HG03432 (cell line): ENCODE measurements around the gene LIME1.

Experiments
- ATAC-seq: cut with Tn5 transposase; IDR thresholded peaks from one replicate; pipeline ENCODE4 v1.9.1; 2021; ENCODE audit warnings: mild to moderate bottlenecking, moderate library complexity; ENCODE audit not compliant: unreplicated experiment

LIME1 gene

GRCh38 chr20:63748934-63749270 lies 12.4 kb downstream of the LIME1 start:
- ATAC-seq: no peak

DNA sequence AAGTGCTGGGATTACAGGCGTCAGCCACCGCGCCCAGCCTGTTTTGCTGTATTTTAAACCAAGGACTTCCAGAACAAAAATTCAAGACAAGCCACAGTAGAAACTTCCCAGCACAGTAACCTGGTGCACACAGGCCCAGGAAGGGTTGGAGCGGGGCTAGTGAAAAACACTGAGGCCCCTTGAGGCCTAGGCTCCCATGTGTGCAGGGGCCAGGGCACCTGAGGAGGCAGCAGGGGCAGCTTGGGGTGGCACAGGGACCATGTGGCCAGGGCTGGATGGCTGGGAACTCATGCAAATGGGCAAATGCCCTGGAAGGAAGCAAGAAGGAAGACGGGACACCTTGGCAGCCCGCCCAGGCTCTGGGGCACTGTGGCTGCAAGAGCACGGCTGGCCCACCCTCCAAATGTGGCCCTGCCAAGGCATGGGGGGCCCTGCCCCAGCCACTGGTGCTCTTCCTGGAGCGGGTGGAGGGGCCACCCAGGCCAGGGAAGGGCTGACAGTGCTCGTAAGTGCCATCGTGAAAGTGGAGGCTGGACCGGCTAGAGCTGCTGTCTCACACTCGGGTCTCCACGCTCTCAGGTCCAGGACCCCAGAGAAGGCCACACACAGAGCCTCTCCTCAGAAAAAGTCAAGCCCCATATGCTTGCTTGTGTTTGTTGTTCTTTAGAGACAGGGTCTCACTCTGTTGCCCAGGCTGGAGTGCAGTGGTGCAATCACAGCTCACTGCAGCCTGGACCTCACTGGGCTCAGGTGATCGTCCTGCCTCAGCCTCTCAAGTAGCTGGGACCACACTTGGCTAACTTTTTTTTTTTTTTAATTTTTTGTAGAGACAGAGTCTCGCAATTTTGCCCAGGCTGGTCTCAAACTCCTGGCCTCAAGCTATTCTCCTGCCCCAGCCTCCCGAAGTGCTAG lies 13.4 kb downstream of the LIME1 start:
- no peak for ATAC-seq

GRCh38 chr20:63750807-63751470 lies 14.5 kb downstream of the LIME1 start:
- no peak for ATAC-seq

DNA sequence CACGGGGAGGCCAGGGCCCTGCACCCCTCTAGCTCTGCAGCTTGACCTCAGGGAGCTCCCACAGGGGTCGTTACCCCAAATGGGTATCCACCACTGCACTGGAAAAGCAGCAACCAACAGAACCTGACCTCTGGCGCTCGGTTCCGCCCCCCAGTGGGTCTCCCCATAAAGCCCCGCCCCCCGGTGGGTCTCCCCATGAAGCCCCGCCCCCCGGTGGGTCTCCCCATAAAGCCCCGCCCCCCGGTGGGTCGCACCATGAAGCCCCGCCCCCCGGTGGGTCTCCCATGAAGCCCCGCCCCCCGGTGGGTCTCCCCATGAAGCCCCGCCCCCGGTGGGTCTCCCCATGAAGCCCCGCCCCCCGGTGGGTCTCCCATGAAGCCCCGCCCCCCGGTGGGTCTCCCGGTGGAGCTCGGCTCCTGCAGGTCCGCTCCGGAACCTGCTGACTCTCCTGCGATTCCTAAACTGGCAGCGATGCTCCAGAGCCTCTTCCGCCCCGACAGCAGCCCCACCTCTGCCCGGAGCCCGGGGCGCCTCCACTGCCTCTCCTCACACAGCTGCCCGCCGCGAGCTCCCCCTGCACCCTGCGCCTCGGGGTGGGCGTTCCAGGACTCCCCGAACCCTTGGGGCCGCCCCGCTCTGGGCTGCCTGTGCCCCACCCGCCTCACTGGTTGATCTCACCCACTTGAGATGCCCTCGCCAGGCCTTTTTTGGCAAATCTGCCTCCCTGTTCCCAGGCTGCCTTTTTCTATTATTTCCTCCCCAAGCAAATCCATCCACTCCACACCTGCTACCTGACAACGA lies 15.2 kb downstream of the LIME1 start:
- ATAC-seq: no peak

DNA sequence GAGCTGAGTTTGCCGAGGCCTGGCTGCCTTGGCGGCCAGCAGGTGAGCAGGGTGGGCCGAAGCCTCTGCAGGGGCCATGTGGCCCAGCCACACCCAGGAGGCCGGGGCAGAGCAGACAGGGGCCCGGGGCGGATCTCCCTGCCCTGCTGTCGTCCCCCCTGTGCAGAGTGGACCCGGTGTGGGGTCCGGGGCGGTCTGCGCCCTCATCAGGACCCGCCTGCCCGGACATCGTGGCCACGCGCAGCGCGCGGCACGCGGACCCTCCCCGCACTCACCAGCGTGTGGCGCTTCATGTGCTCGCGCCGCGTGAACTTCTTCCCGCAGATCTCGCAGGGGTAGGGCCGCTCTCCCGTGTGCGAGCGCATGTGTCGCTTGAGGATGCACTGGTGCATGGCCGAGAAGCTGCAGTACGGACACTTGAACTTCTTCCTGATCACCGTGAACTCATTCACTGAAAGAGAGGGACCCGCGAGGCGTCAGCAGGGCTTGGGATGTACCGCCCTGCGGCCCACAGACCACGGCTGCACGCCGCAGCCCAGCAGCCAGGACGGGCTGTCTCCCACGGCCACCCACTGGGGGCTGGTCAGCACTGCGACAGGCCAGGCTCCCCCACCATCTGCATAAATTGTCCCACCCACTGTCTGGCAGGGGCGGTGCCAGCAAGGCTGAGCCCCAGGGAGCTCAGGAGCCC lies 16.1 kb downstream of the LIME1 start:
- ATAC-seq: no peak

DNA sequence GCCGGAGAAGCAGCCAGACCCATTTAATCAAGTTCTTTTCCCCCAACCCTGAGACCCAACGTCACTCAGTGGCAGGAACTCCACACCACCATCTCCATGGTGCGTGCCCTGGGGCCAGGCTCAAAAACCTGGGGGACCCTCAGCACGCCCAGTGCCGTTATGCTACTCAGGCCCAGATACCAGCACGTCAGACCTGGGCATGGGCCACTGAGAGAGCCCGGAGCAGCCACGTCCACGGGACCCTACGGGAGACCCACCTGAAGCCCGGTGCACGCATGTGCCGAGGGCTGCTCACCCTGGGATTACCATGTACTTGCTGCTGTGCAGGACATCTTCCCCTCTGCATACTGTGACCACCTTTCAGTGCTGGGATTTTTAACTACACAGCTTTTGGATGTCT lies 16.9 kb downstream of the LIME1 start:
- no peak for ATAC-seq

- no peak for ATAC-seq
Measured at GRCh38 chr20:63754008-63754407, 17.5 kb downstream of the LIME1 start.

GRCh38 chr20:63755933-63756647 lies 19.6 kb downstream of the LIME1 start:
- no peak for ATAC-seq

- ATAC-seq: no peak
Measured at GRCh38 chr20:63756648-63756991, 20.2 kb downstream of the LIME1 start.

GRCh38 chr20:63758152-63758551 lies 21.7 kb downstream of the LIME1 start:
- no peak for ATAC-seq

- ATAC-seq: no peak
Measured at GRCh38 chr20:63759377-63759901, 23.0 kb downstream of the LIME1 start.

- no peak for ATAC-seq
Measured at GRCh38 chr20:63765082-63765873, 28.8 kb downstream of the LIME1 start.

DNA sequence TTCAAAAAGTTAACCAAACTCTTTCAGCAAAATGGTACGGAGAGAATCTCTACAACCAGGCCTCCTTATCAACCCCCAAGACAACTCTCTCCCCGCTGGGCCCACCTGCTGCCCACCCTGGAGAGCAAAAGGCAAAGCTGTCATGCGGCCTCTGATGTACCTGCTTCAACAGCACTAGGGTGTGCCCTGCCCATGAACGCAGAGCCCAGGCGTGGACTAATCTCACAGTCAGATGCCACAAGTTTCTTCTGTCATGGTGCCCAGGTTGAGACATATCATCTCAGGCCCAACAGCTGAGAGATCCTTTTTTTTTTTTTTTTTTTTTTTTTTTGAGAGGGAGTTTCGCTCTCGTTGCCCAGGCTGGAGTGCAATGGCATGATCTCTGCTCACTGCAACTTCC lies 29.4 kb downstream of the LIME1 start:
- ATAC-seq: no peak

DNA sequence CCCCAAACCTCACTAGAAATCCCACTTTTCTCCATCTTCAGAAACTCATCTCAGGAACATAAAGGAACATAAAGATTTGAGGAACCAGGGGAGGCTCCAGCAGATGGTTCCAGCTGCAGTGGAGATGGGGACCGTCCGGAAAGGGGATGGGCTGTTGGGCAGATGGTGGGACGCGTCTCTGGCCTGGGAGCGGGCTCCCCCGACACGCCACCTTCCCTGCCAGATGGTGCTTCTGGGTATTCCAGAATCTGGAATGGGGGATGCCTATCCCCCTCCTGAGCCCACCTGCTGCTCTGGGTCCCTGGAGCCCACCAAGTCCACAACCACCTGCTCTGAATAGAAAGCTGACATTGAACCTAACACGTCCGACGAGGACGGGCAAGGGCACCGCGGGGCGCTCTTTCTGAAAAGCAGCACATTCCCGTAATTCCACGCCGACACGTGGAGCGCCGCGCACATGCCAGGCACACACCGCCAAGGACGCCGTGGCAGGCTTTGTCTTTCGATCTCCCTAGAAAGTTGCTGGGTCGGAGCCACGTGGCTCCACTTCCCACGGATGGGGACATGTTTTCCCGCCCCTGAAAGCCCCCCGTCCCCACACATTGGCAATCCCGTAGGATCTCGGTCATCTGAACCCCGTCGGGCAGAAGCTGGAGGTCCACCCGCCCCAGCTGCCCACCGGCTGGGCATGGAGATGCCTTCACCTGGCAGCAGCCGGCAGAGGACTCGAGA lies 30.4 kb downstream of the LIME1 start:
- no peak for ATAC-seq

DNA sequence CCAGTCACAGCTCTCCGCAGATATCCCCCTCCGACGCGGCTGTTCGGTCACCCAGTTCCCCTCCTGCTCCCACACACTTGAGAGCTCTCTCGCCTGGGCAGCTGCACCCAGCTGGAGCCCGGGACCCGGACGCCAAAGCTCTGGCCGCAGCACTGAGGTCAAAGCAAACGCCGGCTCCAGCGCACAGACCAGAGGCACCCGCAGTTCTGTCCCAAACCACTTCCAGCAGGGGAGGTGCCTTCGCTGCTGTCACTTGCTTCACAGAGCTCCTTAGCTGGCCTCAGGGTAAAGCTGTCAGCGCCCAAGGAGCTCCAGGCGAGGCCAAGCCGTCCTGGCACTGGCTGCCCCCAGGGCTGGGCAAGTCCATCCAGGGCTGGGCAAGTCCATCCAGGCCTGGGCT lies 31.0 kb downstream of the LIME1 start:
- ATAC-seq: no peak

- no peak for ATAC-seq
Measured at GRCh38 chr20:63767886-63768285, 31.4 kb downstream of the LIME1 start.

- ATAC-seq: no peak
Measured at GRCh38 chr20:63768591-63769515, 32.4 kb downstream of the LIME1 start.
